H1 (cell line): Measurements from ENCODE around the gene ABTB1. TPM values are rescaled to one million over a fixed set of nuclear protein-coding genes. Genes with fewer than 3 reads are reported as not detected.
"Not testable (repeated sequence)": the region's sequence is repeated elsewhere in the genome, so short reads cannot be mapped to it uniquely, and the experiment has no call there.

Experiments
- CTCF ChIA-PET: fragments of 300-600 bp; sonication (Branson Sonifier 250); formaldehyde crosslinking; loops from one replicate; lab custom pipeline; 2021; ENCODE audit not compliant: partially characterized antibody; lab: Charles Lee
- POLR2A ChIA-PET: fragments of 300-600 bp; sonication (Branson Sonifier 250); formaldehyde crosslinking; loops from one replicate; lab custom pipeline; 2021; ENCODE audit warnings: inconsistent platforms; ENCODE audit not compliant: partially characterized antibody; lab: Charles Lee
- DNase-seq, 2 experiments: peaks; one replicate each; pipeline versions ENCODE4 v3.0.0 to v3.0.0-alpha.2; 2010 to 2022; ENCODE audit warnings: low spot score in 2 of 2, low read depth in 1 of 2, mixed read lengths in 1 of 2
- FAIRE-seq: peaks from 2 replicates; lab custom pipeline; 2011; peaks lifted over from hg19 to GRCh38; lab: Jason Lieb, UNC
- H2AFZ ChIP-seq: 2 replicates; pipeline ENCODE4 v1.8.1; 2012; ENCODE audit warnings: low read length, inconsistent platforms
- H2AK5ac ChIP-seq: 2 replicates; pipeline ENCODE4 v1.6.1; 2013; ENCODE audit warnings: low read depth, low read length
- H2BK120ac ChIP-seq: replicated peaks from 2 replicates; pipeline ENCODE3; 2013; ENCODE audit warnings: low read depth, low read length, inconsistent platforms
- H2BK12ac ChIP-seq: 2 replicates; pipeline ENCODE4 v1.6.1; 2013; ENCODE audit warnings: low read depth, low read length
- H2BK15ac ChIP-seq: 2 replicates; pipeline ENCODE4 v1.6.1; 2013; ENCODE audit warnings: low read length
- H2BK20ac ChIP-seq: 2 replicates; pipeline ENCODE4 v1.6.1; 2013; ENCODE audit warnings: low read length
- H2BK5ac ChIP-seq: 2 replicates; pipeline ENCODE4 v1.6.1; 2013; ENCODE audit warnings: low read depth, low read length
- H3K14ac ChIP-seq: 2 replicates; pipeline ENCODE4 v1.6.1; 2013; ENCODE audit warnings: inconsistent platforms; ENCODE audit not compliant: insufficient read length
- H3K18ac ChIP-seq: 2 replicates; pipeline ENCODE4 v1.6.1; 2013; ENCODE audit warnings: low read length; ENCODE audit errors: extremely low read depth
- H3K23ac ChIP-seq: 2 replicates; pipeline ENCODE4 v1.6.1; 2013; ENCODE audit warnings: inconsistent platforms; ENCODE audit not compliant: insufficient read length
- H3K23me2 ChIP-seq: 2 replicates; pipeline ENCODE4 v1.6.1; 2013; ENCODE audit warnings: low read depth, low read length
- H3K27ac ChIP-seq: 2 replicates; pipeline ENCODE4 v1.6.1; 2011; ENCODE audit warnings: low read depth, low read length, inconsistent platforms
- H3K27me3 ChIP-seq, 4 experiments: replicated peaks in 1 of 4; 1 replicate in 1 of 4; 2 replicates in 3 of 4; pipeline versions ENCODE4 v1.6.1 to v1.8.1; 2011 to 2013; ENCODE audit warnings: low read length in 3 of 4, mild to moderate bottlenecking in 3 of 4, inconsistent platforms in 2 of 4, mixed read lengths in 2 of 4, moderate library complexity in 1 of 4; ENCODE audit not compliant: control insufficient read depth in 3 of 4, insufficient read depth in 3 of 4; ENCODE audit errors: extremely low read depth in 1 of 4
- H3K36me3 ChIP-seq, 4 experiments: 2 replicates each; pipeline versions ENCODE4 v1.6.1 to v1.8.1; 2011 to 2013; ENCODE audit warnings: mild to moderate bottlenecking in 4 of 4, low read length in 3 of 4, moderate library complexity in 2 of 4, control low read depth in 1 of 4, inconsistent platforms in 1 of 4; ENCODE audit not compliant: insufficient read depth in 4 of 4, control insufficient read depth in 2 of 4
- H3K4ac ChIP-seq: replicated peaks from 2 replicates; pipeline ENCODE3; 2013; ENCODE audit warnings: low read length, low read depth, mixed read lengths, inconsistent platforms; ENCODE audit not compliant: insufficient read length
- H3K4me1 ChIP-seq, 4 experiments: replicated peaks in 1 of 4; 1 replicate in 1 of 4; 2 replicates in 3 of 4; pipeline versions ENCODE4 v1.6.1 to v1.8.1; 2011 to 2013; ENCODE audit warnings: low read length in 3 of 4, inconsistent platforms in 2 of 4, mixed read lengths in 1 of 4; ENCODE audit not compliant: insufficient read depth in 4 of 4, control insufficient read depth in 3 of 4
- H3K4me2 ChIP-seq, 2 experiments: 2 replicates each; pipeline versions ENCODE4 v1.6.1 to v1.8.1; 2011 to 2013; ENCODE audit warnings: low read depth in 2 of 2, low read length in 2 of 2, control low read depth in 1 of 2, inconsistent platforms in 1 of 2, mild to moderate bottlenecking in 1 of 2; ENCODE audit not compliant: insufficient read depth in 1 of 2
- H3K4me3 ChIP-seq, 4 experiments: fragments of 200-600, 300-600 bp in 1 of 4; sonication (generic), shearing (Covaris generic), sonication (Bioruptor Twin) in 1 of 4; 2 replicates each; pipeline versions ENCODE4 v1.5.1 to v1.8.1; 2011 to 2016; ENCODE audit warnings: low read length in 4 of 4, low read depth in 3 of 4, control low read depth in 2 of 4, inconsistent platforms in 2 of 4, mild to moderate bottlenecking in 2 of 4, mixed read lengths in 1 of 4, moderate library complexity in 1 of 4; ENCODE audit not compliant: insufficient read depth in 2 of 4; ENCODE audit errors: extremely low read depth in 1 of 4
- H3K56ac ChIP-seq: replicated peaks from 2 replicates; pipeline ENCODE3; 2013; ENCODE audit warnings: low read depth, mild to moderate bottlenecking, mixed read lengths, low read length, inconsistent platforms; ENCODE audit not compliant: insufficient read length
- H3K79me1 ChIP-seq: 2 replicates; pipeline ENCODE4 v1.6.1; 2013; ENCODE audit warnings: low read depth, low read length, control low read depth
- H3K79me2 ChIP-seq, 2 experiments: 2 replicates each; pipeline versions ENCODE4 v1.6.1 to v1.8.1; 2012 to 2013; ENCODE audit warnings: low read length in 2 of 2, mild to moderate bottlenecking in 2 of 2, inconsistent platforms in 1 of 2; ENCODE audit not compliant: insufficient read depth in 2 of 2, control insufficient read depth in 1 of 2
- H3K9ac ChIP-seq, 4 experiments: replicated peaks in 1 of 4; 1 replicate in 1 of 4; 2 replicates in 3 of 4; pipeline versions ENCODE4 v1.6.1 to v1.8.1; 2011 to 2013; ENCODE audit warnings: low read depth in 3 of 4, low read length in 3 of 4, control low read depth in 2 of 4, mild to moderate bottlenecking in 2 of 4, moderate library complexity in 2 of 4, inconsistent platforms in 1 of 4; ENCODE audit errors: extremely low read depth in 1 of 4
- H3K9me3 ChIP-seq, 2 experiments: 2 replicates each; pipeline versions ENCODE4 v1.6.1 to v1.8.1; 2012 to 2013; ENCODE audit warnings: mild to moderate bottlenecking in 2 of 2, moderate library complexity in 2 of 2, control low read depth in 1 of 2, inconsistent platforms in 1 of 2, low read depth in 1 of 2, low read length in 1 of 2, mixed read lengths in 1 of 2; ENCODE audit not compliant: insufficient read depth in 2 of 2
- H4K20me1 ChIP-seq, 2 experiments: replicated peaks in 1 of 2; 2 replicates each; pipeline versions ENCODE3 to v1.8.1; 2011 to 2013; ENCODE audit warnings: inconsistent platforms in 2 of 2, low read length in 2 of 2, mild to moderate bottlenecking in 1 of 2; ENCODE audit not compliant: insufficient read depth in 2 of 2, control insufficient read depth in 1 of 2
- H4K5ac ChIP-seq: 2 replicates; pipeline ENCODE4 v1.6.1; 2013; ENCODE audit warnings: low read length, low read depth, mixed read lengths, inconsistent platforms; ENCODE audit not compliant: insufficient read length
- H4K8ac ChIP-seq: 2 replicates; pipeline ENCODE4 v1.8.0; 2013; ENCODE audit warnings: mild to moderate bottlenecking, moderate library complexity, low read length, inconsistent platforms; ENCODE audit not compliant: insufficient read depth; ENCODE audit errors: extremely low read depth
- H4K91ac ChIP-seq: replicated peaks from 2 replicates; pipeline ENCODE3; 2013; ENCODE audit warnings: low read length, mixed read lengths, inconsistent platforms; ENCODE audit not compliant: insufficient read length
- WGBS, 2 experiments: shearing (Covaris generic) in 1 of 2; methylation state at CpG; one replicate each; pipeline versions ENCODE4 v1.1.6 to v1.1.7; 2013 to 2015; ENCODE audit warnings: low lambda C conversion rate in 2 of 2, mixed read lengths in 2 of 2, inconsistent platforms in 1 of 2, low coverage in 1 of 2, missing lambda C conversion rate in 1 of 2; ENCODE audit not compliant: insufficient replicate concordance in 2 of 2, insufficient coverage in 1 of 2, insufficient read length in 1 of 2; ENCODE audit errors: extremely low coverage in 1 of 2, missing lambda C conversion rate in 1 of 2; 5-methylcytosine and 5-hydroxymethylcytosine counted together
- polyA plus RNA-seq, 7 experiments: library from polyadenylated mRNA; depleted of rRNA in 3 of 7; stranded (reverse) in 5 of 7; unstranded in 2 of 7; fragments of >200 nt in 5 of 7; fragments of 200-250 nt in 2 of 7; gene quantifications; 1 replicate in 5 of 7; 2 replicates in 1 of 7; 4 replicates in 1 of 7; pipeline versions ENCODE4 v1.2.1 to v1.2.3, GENCODE V29; 2011 to 2013; ENCODE audit warnings: missing spikeins in 2 of 7, mixed read lengths in 2 of 7
- total RNA-seq: library from RNA; stranded (reverse); fragmentation: NEBNext Ultra II Directional; extraction: Animal tissue kit (Norgen Biotek cat#: 25700); gene quantifications from 2 replicates; pipeline ENCODE4 v1.2.1, GENCODE V29; 2021

Gene ABTB1
- total and polyA plus RNA-seq, 2 of the 8 experiments (the other 6 are each of a cell fraction or from before 2014, with no cell fraction given) = 7.1 to 9.4 TPM

GRCh38 chr3:127654993-127655392, 17.8 kb upstream of the ABTB1 start:
- H3K23me2 ChIP-seq, DNase-seq, H2AK5ac ChIP-seq, H3K56ac ChIP-seq, H3K27ac ChIP-seq, H3K9ac ChIP-seq, H3K36me3 ChIP-seq, H3K14ac ChIP-seq, H4K91ac ChIP-seq, H3K9me3 ChIP-seq, H3K4me3 ChIP-seq, H3K23ac ChIP-seq, H2BK12ac ChIP-seq, H2BK15ac ChIP-seq, H3K79me2 ChIP-seq, H3K4ac ChIP-seq, H3K27me3 ChIP-seq, H4K20me1 ChIP-seq, H4K8ac ChIP-seq, H4K5ac ChIP-seq, H3K4me2 ChIP-seq, H2BK120ac ChIP-seq, H2AFZ ChIP-seq, H3K18ac ChIP-seq, H3K4me1 ChIP-seq, H3K79me1 ChIP-seq, H2BK5ac ChIP-seq, FAIRE-seq, H2BK20ac ChIP-seq: not testable (repeated sequence)
- WGBS, 2 experiments = 97% methylated on average over 6 of the region's 6 CpGs; no CpG with 5 or more reads in 1 of the 2 experiments
- POLR2A ChIA-PET = interaction anchor here (1.7 kb wide), 1 partner anchor 56 kb away, joined by 5 read pairs; no protein-coding TSS in a partner anchor
- CTCF ChIA-PET = interaction anchor here (0.6 to 1.9 kb wide), 4 partner anchors 10 to 179 kb away, joined by 3 to 7 read pairs (median 3); no protein-coding TSS in a partner anchor
